HepG2 (cell line): ENCODE data around the gene DIAPH3. TPM values are rescaled to one million over a fixed set of nuclear protein-coding genes. Genes with fewer than 3 reads are reported as not detected.

Source experiments
- ATAC-seq: fragments of 200-7000 bp; cut with Tn5 transposase; 3 replicates; pipeline ENCODE4 v1.9.1; 2020; ENCODE audit warnings: mild to moderate bottlenecking, moderate library complexity
- BruUV-seq: library from RNA; stranded (reverse); fragments of 400-500 nt; replicated peaks from 2 replicates; lab custom pipeline; 2021; lab: Mats Ljungman, UMichigan
- CTCF ChIA-PET: fragments of 300-600 bp; formaldehyde crosslinking; extraction: SDS; loops from one replicate; lab custom pipeline; 2021; ENCODE audit warnings: low total read pairs, inconsistent platforms, low intra/inter-chr PET ratio; lab: Yijun Ruan, JAX
- POLR2A ChIA-PET: fragments of 350-600 bp; sonication (Branson Sonifier 250); formaldehyde crosslinking; loops from one replicate; lab custom pipeline; 2020; ENCODE audit warnings: antibody characterized with exemption, inconsistent platforms; lab: Yijun Ruan, JAX
- DNase-seq: peaks from one replicate; pipeline ENCODE4 v3.0.0-alpha.2; 2015; ENCODE audit warnings: low spot score
- FAIRE-seq: peaks from 3 replicates; lab custom pipeline; 2011; peaks lifted over from hg19 to GRCh38; lab: Jason Lieb, UNC
- H2AFZ ChIP-seq: one replicate; pipeline ENCODE4 v1.6.1; 2011; ENCODE audit warnings: low read length, inconsistent platforms
- H3K27ac ChIP-seq: fragments of 300-600 bp; 3 replicates; pipeline ENCODE4 v1.8.0; 2011; ENCODE audit warnings: mixed run types, mild to moderate bottlenecking, mixed read lengths, low read length, inconsistent platforms; ENCODE audit not compliant: insufficient read depth; ENCODE audit errors: extremely low read length
- H3K27me3 ChIP-seq, 2 experiments: fragments of 200-600 bp in 1 of 2; 2 replicates in 1 of 2; 3 replicates in 1 of 2; pipeline versions ENCODE4 v1.6.0 to v1.8.0; 2011; ENCODE audit warnings: low read length in 2 of 2, mild to moderate bottlenecking in 2 of 2, moderate library complexity in 2 of 2, inconsistent platforms in 1 of 2; ENCODE audit not compliant: insufficient read depth in 2 of 2, control insufficient read depth in 1 of 2
- H3K36me3 ChIP-seq, 2 experiments: fragments of 200-600 bp in 1 of 2; replicated peaks in 1 of 2; 2 replicates in 1 of 2; 3 replicates in 1 of 2; pipeline versions ENCODE4 v1.5.1 to v1.8.0; 2011; ENCODE audit warnings: low read length in 2 of 2, inconsistent platforms in 1 of 2; ENCODE audit not compliant: insufficient read depth in 2 of 2, control insufficient read depth in 1 of 2
- H3K4me1 ChIP-seq: 2 replicates; pipeline ENCODE4 v1.5.1; 2012; ENCODE audit warnings: low read length, inconsistent platforms; ENCODE audit not compliant: insufficient read depth
- H3K4me2 ChIP-seq: 2 replicates; pipeline ENCODE4 v1.6.0; 2011; ENCODE audit warnings: low read depth, low read length, inconsistent platforms
- H3K4me3 ChIP-seq, 3 experiments: fragments of 200-600 bp in 1 of 3; sonication (generic), shearing (Covaris generic) in 1 of 3; replicated peaks in 1 of 3; 2 replicates each; pipeline ENCODE4 v1.5.1; 2011 to 2016; ENCODE audit warnings: low read length in 3 of 3, inconsistent platforms in 2 of 3, low read depth in 2 of 3, mild to moderate bottlenecking in 2 of 3, control low read depth in 1 of 3, mixed read lengths in 1 of 3; ENCODE audit not compliant: insufficient read depth in 1 of 3
- H3K79me2 ChIP-seq: one replicate; pipeline ENCODE4 v1.6.1; 2011; ENCODE audit warnings: low read length, inconsistent platforms; ENCODE audit not compliant: insufficient read depth
- H3K9ac ChIP-seq: 2 replicates; pipeline ENCODE4 v1.6.0; 2011; ENCODE audit warnings: mild to moderate bottlenecking, low read depth, low read length, inconsistent platforms; ENCODE audit not compliant: insufficient read depth
- H3K9me3 ChIP-seq: 2 replicates; pipeline ENCODE4 v1.5.1; 2012; ENCODE audit warnings: mild to moderate bottlenecking, low read length
- H4K20me1 ChIP-seq: 2 replicates; pipeline ENCODE4 v1.6.0; 2011; ENCODE audit warnings: inconsistent platforms, mild to moderate bottlenecking, low read length, moderate library complexity; ENCODE audit not compliant: insufficient read depth
- AKAP8 ChIP-seq: sonication (generic); formaldehyde crosslinking; IDR thresholded peaks from 2 replicates; pipeline ENCODE4 v1.5.1; 2020; ENCODE audit warnings: mild to moderate bottlenecking, missing genetic modification reagents
- ATF7 ChIP-seq, 2 experiments: fragments of 450-650 bp in 1 of 2; sonication (generic) in 1 of 2; formaldehyde crosslinking in 1 of 2; IDR thresholded peaks; 2 replicates each; pipeline versions ENCODE4 v1.4.0 to v1.6.1; 2016 to 2020; ENCODE audit warnings: antibody characterized with exemption in 1 of 2, mild to moderate bottlenecking in 1 of 2, missing genetic modification reagents in 1 of 2
- BHLHE40 ChIP-seq: IDR thresholded peaks from 2 replicates; pipeline ENCODE4 v1.6.1; 2011; ENCODE audit warnings: low read length, improper control_type of control experiment
- GTF2F1 ChIP-seq: fragments of 150-350 bp; IDR thresholded peaks from 2 replicates; pipeline ENCODE4 v1.6.1; 2014; ENCODE audit warnings: low read length
- HNF4A ChIP-seq: sonication (generic); formaldehyde crosslinking; IDR thresholded peaks from 2 replicates; pipeline ENCODE4 v1.4.0; 2020; ENCODE audit warnings: missing genetic modification reagents
- KDM5B ChIP-seq: sonication (generic); formaldehyde crosslinking; IDR thresholded peaks from 2 replicates; pipeline ENCODE4 v1.4.0; 2020; ENCODE audit warnings: missing genetic modification reagents, mild to moderate bottlenecking, borderline replicate concordance
- NCOA5 ChIP-seq: sonication (generic); formaldehyde crosslinking; IDR thresholded peaks from 2 replicates; pipeline ENCODE4 v1.4.0; 2020; ENCODE audit warnings: missing genetic modification reagents
- ZNF17 ChIP-seq: sonication (generic); formaldehyde crosslinking; IDR thresholded peaks from 2 replicates; pipeline ENCODE4 v1.5.0; 2020; ENCODE audit warnings: mild to moderate bottlenecking, missing genetic modification reagents
- ZNF224 ChIP-seq: sonication (generic); formaldehyde crosslinking; IDR thresholded peaks from 2 replicates; pipeline ENCODE4 v1.5.0; 2020; ENCODE audit warnings: mild to moderate bottlenecking, missing genetic modification reagents
- ZNF3 ChIP-seq: IDR thresholded peaks from 2 replicates; pipeline ENCODE4 v1.7.0; 2017; ENCODE audit warnings: inconsistent platforms
- ZNF326 ChIP-seq: sonication (generic); formaldehyde crosslinking; IDR thresholded peaks from 2 replicates; pipeline ENCODE4 v1.4.0; 2020; ENCODE audit warnings: missing genetic modification reagents, borderline replicate concordance
- ZNF33A ChIP-seq: sonication (generic); formaldehyde crosslinking; IDR thresholded peaks from 2 replicates; pipeline ENCODE4 v1.5.1; 2020; ENCODE audit warnings: missing genetic modification reagents, mild to moderate bottlenecking, moderate library complexity, borderline replicate concordance
- ZNF598 ChIP-seq: sonication (generic); formaldehyde crosslinking; IDR thresholded peaks from 2 replicates; pipeline ENCODE4 v1.5.1; 2020; ENCODE audit warnings: mild to moderate bottlenecking, missing genetic modification reagents, borderline replicate concordance
- ZNF768 ChIP-seq: sonication (generic); formaldehyde crosslinking; IDR thresholded peaks from 2 replicates; pipeline ENCODE4 v1.4.0; 2020; ENCODE audit warnings: missing genetic modification reagents
- ZNF777 ChIP-seq: sonication (generic); formaldehyde crosslinking; IDR thresholded peaks from 2 replicates; pipeline ENCODE4 v1.4.0; 2020; ENCODE audit warnings: missing genetic modification reagents
- ZSCAN25 ChIP-seq: sonication (generic); formaldehyde crosslinking; IDR thresholded peaks from 2 replicates; pipeline ENCODE4 v1.8.0; 2022; ENCODE audit warnings: mild to moderate bottlenecking, missing genetic modification reagents
- WGBS: methylation state at CpG from one replicate; pipeline ENCODE4 v1.1.6; 2017; ENCODE audit warnings: low lambda C conversion rate; 5-methylcytosine and 5-hydroxymethylcytosine counted together
- in situ Hi-C: cut with HindIII; loops from 2 replicates; pipeline ENCODE4 v1.10.0; 2017; ENCODE audit warnings: low pct_unique_long_range_greater_than_20kb; ENCODE audit not compliant: extremely low pct_ligation_motif_present
- intact Hi-C: fragments of 100-400 bp; cut with micrococcal nuclease; formaldehyde crosslinking; loops from one replicate; pipeline ENCODE4 v1.10.0; 2022; ENCODE audit not compliant: unreplicated experiment
- polyA plus RNA-seq, 8 experiments: library from polyadenylated mRNA; depleted of rRNA in 3 of 8; stranded (reverse) in 7 of 8; unstranded in 1 of 8; fragments of >200 nt; fragmentation: Illumina TruSeq in 4 of 8; extraction: Trizol in 4 of 8; gene quantifications; 2 replicates each; pipeline versions ENCODE4 v1.2.1 to v1.2.3, GENCODE V29; 2011 to 2016; ENCODE audit warnings: low read depth in 4 of 8, missing spikeins in 1 of 8, mixed read lengths in 1 of 8; ENCODE audit not compliant: insufficient read depth in 1 of 8
- total RNA-seq, 5 experiments: library from RNA; depleted of rRNA; stranded (reverse); fragments of >200 nt; fragmentation: Illumina TruSeq; extraction: Trizol; gene quantifications; 2 replicates each; pipeline ENCODE4 v1.2.3, GENCODE V29; 2016; ENCODE audit warnings: low read depth in 1 of 5
- TF ChIP-seq, protein P1 (sequence below): sonication (generic); formaldehyde crosslinking; IDR thresholded peaks from 2 replicates; pipeline ENCODE4 v1.4.0; 2020; ENCODE audit warnings: missing genetic modification reagents
- TF ChIP-seq, protein P2 (sequence below): sonication (generic); formaldehyde crosslinking; IDR thresholded peaks from 2 replicates; pipeline ENCODE4 v1.4.0; 2020; ENCODE audit warnings: missing genetic modification reagents, mild to moderate bottlenecking, borderline replicate concordance

Gene DIAPH3
- total and polyA plus RNA-seq, 2 of the 13 experiments (the other 11 are each of a cell fraction or from before 2014, with no cell fraction given) = 4.0 to 9.3 TPM

DNA sequence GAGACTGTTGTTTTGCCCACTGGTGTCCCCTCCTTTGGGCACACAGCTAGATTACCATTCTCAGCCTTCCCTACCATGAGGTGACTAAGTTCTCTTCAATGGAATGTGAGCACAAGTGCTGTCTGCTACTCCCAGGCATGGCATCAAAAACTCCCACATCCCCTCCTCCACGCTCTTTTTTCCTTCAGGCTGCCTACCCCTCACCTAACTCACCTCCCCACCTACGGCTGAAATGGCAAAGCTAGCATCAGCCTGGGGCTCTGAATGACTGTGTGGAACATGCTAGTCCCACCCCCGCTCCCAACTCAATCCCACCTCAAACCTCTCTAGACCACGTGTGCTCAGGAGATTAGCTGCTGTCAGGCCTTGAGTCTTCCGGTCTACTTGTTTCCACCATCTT is 512.2 kb downstream of the DIAPH3 start:
- ATAC-seq (no peak), FAIRE-seq (no peak), DNase-seq (no peak)
- Histone ChIP-seq H3K4me3 (no peak overlapping the region), H3K79me2 (no peaks in the 10 kb centered on the region), H3K36me3 (no peaks in the 10 kb centered on the region), H4K20me1 (no peaks in the 10 kb centered on the region), H3K4me2 (no peak overlapping the region), H3K27ac (no peak overlapping the region), H3K4me1 (peaks cover 6% of the 10 kb centered on the region), H3K9me3 (no peaks in the 10 kb centered on the region), H2AFZ (no peak overlapping the region), H3K9ac (no peak overlapping the region), H3K27me3 (no peaks in the 10 kb centered on the region; a peak in 1 of 5 replicates)
- intact Hi-C loops = no loop called here
- BruUV-seq = no TSS peak
- in situ Hi-C loops = no loop called here
- ChIA-PET CTCF (no interaction called here), POLR2A (no interaction called here)
- 34% methylated on average over 5 of the region's 5 CpGs for WGBS
- no peak for TF ChIP-seq AKAP8 (CRISPR knock-in tag)
- no peak for TF ChIP-seq ZNF3 (CRISPR knock-in tag)
- no peak for TF ChIP-seq ZNF768 (CRISPR knock-in tag)
- no peak for TF ChIP-seq ZNF17 (CRISPR knock-in tag)
- TF ChIP-seq BHLHE40 = no peak
- TF ChIP-seq ZSCAN25 (CRISPR knock-in tag) = no peak
- no peak for TF ChIP-seq ZNF326 (CRISPR knock-in tag)
- no peak for TF ChIP-seq ZNF224 (CRISPR knock-in tag)
- TF ChIP-seq ZNF598 (CRISPR knock-in tag) = no peak
- TF ChIP-seq ZNF33A (CRISPR knock-in tag) = no peak
- TF ChIP-seq HNF4A (CRISPR knock-in tag) = no peak
- TF ChIP-seq KDM5B (CRISPR knock-in tag) = no peak
- TF ChIP-seq, protein P1, sequence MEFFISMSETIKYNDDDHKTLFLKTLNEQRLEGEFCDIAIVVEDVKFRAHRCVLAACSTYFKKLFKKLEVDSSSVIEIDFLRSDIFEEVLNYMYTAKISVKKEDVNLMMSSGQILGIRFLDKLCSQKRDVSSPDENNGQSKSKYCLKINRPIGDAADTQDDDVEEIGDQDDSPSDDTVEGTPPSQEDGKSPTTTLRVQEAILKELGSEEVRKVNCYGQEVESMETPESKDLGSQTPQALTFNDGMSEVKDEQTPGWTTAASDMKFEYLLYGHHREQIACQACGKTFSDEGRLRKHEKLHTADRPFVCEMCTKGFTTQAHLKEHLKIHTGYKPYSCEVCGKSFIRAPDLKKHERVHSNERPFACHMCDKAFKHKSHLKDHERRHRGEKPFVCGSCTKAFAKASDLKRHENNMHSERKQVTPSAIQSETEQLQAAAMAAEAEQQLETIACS (CRISPR knock-in tag) = no peak
- TF ChIP-seq, protein P2, sequence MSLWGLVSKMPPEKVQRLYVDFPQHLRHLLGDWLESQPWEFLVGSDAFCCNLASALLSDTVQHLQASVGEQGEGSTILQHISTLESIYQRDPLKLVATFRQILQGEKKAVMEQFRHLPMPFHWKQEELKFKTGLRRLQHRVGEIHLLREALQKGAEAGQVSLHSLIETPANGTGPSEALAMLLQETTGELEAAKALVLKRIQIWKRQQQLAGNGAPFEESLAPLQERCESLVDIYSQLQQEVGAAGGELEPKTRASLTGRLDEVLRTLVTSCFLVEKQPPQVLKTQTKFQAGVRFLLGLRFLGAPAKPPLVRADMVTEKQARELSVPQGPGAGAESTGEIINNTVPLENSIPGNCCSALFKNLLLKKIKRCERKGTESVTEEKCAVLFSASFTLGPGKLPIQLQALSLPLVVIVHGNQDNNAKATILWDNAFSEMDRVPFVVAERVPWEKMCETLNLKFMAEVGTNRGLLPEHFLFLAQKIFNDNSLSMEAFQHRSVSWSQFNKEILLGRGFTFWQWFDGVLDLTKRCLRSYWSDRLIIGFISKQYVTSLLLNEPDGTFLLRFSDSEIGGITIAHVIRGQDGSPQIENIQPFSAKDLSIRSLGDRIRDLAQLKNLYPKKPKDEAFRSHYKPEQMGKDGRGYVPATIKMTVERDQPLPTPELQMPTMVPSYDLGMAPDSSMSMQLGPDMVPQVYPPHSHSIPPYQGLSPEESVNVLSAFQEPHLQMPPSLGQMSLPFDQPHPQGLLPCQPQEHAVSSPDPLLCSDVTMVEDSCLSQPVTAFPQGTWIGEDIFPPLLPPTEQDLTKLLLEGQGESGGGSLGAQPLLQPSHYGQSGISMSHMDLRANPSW = no peak
- TF ChIP-seq GTF2F1 = no peak
- no peak for TF ChIP-seq NCOA5 (CRISPR knock-in tag)
- TF ChIP-seq ATF7 (IDR thresholded peaks at IDR 0.05) = no peak
- TF ChIP-seq ATF7 (CRISPR knock-in tag; IDR thresholded peaks at IDR 0.05) = no peak
- no peak for TF ChIP-seq ZNF777
